ENCODE data around the gene ZFPM1.

GRCh38 chr16:88446736-88447135 lies 6.3 kb upstream of the ZFPM1 start:
- no peak for TF ChIP-seq POLR2A (IDR thresholded peaks at IDR 0.05)
- no peak for TF ChIP-seq CTCF (IDR thresholded peaks at IDR 0.05 in 4 of 5, conservative IDR thresholded peaks at IDR 0.05 in 1 of 5)
